GM11168 (cell line): ENCODE measurements around the gene UBA7.

ENCODE experiments used
- in situ Hi-C: fragments of 300-500 bp; cut with MboI; formaldehyde crosslinking; loops from one replicate; pipeline ENCODE4 v1.12.0; 2022; ENCODE audit warnings: low sequenced_read_pairs; ENCODE audit not compliant: unreplicated experiment

The UBA7 gene

GRCh38 chr3:49756036-49756435, 57.7 kb downstream of the UBA7 start:
- in situ Hi-C loops: no loop called here
